SK-N-SH (cell line): ENCODE data around the gene BLOC1S1. TPM values are rescaled to one million over a fixed set of nuclear protein-coding genes. Genes with fewer than 3 reads are reported as not detected.

ENCODE experiments used
- CTCF ChIA-PET: fragments of 300-600, 350-600 bp; formaldehyde crosslinking; extraction: SDS; loops from one replicate; lab custom pipeline; 2021; lab: Yijun Ruan, JAX
- POLR2A ChIA-PET: fragments of 350-600 bp; sonication (Branson Sonifier 250); formaldehyde crosslinking; extraction: SDS; loops from one replicate; lab custom pipeline; 2020; ENCODE audit warnings: antibody characterized with exemption, inconsistent platforms; lab: Yijun Ruan, JAX
- DNase-seq: peaks from one replicate; pipeline ENCODE4 v3.0.0; 2012
- H2AFZ ChIP-seq: fragments of 200-600 bp; sonication (generic); 2 replicates; pipeline ENCODE4 v1.8.1; 2016; ENCODE audit warnings: antibody characterized with exemption, mild to moderate bottlenecking, low read depth
- H3F3A ChIP-seq: fragments of 200-600 bp; sonication (generic); replicated peaks from 2 replicates; pipeline ENCODE3; 2016; ENCODE audit warnings: antibody characterized with exemption, mild to moderate bottlenecking; ENCODE audit not compliant: insufficient read depth
- H3K27ac ChIP-seq, 2 experiments: fragments of 200-500 bp in 1 of 2; fragments of 200-600 bp in 1 of 2; sonication (Bioruptor generic) in 1 of 2; sonication (generic), shearing (Covaris generic) in 1 of 2; 2 replicates each; pipeline versions ENCODE4 v1.5.1 to v1.6.1; 2014 to 2016; ENCODE audit warnings: low read depth in 2 of 2, inconsistent platforms in 1 of 2, low read length in 1 of 2, mild to moderate bottlenecking in 1 of 2, mixed read lengths in 1 of 2
- H3K27me3 ChIP-seq: fragments of 200-600 bp; sonication (generic), shearing (Covaris generic); 2 replicates; pipeline ENCODE4 v1.6.1; 2016; ENCODE audit warnings: mixed run types; ENCODE audit not compliant: insufficient read depth
- H3K36me3 ChIP-seq, 2 experiments: fragments of 200-500 bp in 1 of 2; fragments of 200-600 bp in 1 of 2; sonication (Bioruptor generic) in 1 of 2; sonication (generic) in 1 of 2; replicated peaks in 1 of 2; 2 replicates each; pipeline versions ENCODE3 to v1.5.1; 2014 to 2016; ENCODE audit warnings: low read length in 1 of 2, mild to moderate bottlenecking in 1 of 2; ENCODE audit not compliant: insufficient read depth in 2 of 2, control insufficient read depth in 1 of 2
- H3K4me1 ChIP-seq, 2 experiments: fragments of 200-500 bp in 1 of 2; fragments of 200-600 bp in 1 of 2; sonication (Bioruptor generic) in 1 of 2; sonication (generic), shearing (Covaris generic) in 1 of 2; 2 replicates each; pipeline versions ENCODE4 v1.5.1 to v1.6.1; 2014 to 2016; ENCODE audit warnings: low read depth in 1 of 2, low read length in 1 of 2, mixed run types in 1 of 2; ENCODE audit not compliant: insufficient read depth in 2 of 2, control insufficient read depth in 1 of 2
- H3K4me2 ChIP-seq: fragments of 200-600 bp; sonication (generic), shearing (Covaris generic); 2 replicates; pipeline ENCODE4 v1.6.1; 2017; ENCODE audit warnings: mixed run types
- H3K4me3 ChIP-seq, 2 experiments: fragments of 200-500 bp in 1 of 2; fragments of 200-600 bp in 1 of 2; sonication (Bioruptor generic) in 1 of 2; sonication (generic), shearing (Covaris generic) in 1 of 2; 2 replicates each; pipeline versions ENCODE4 v1.5.1 to v1.8.1; 2014 to 2016; ENCODE audit warnings: low read depth in 2 of 2, inconsistent platforms in 1 of 2, low read length in 1 of 2, mild to moderate bottlenecking in 1 of 2, mixed read lengths in 1 of 2, moderate library complexity in 1 of 2
- H3K79me2 ChIP-seq: fragments of 200-600 bp; sonication (generic); 2 replicates; pipeline ENCODE4 v1.8.1; 2017; ENCODE audit warnings: mild to moderate bottlenecking; ENCODE audit not compliant: insufficient read depth
- H3K9ac ChIP-seq: fragments of 200-600 bp; sonication (generic); 2 replicates; pipeline ENCODE4 v1.6.1; 2017; ENCODE audit warnings: mixed run types
- H3K9me2 ChIP-seq: fragments of 200-600 bp; sonication (generic); 2 replicates; pipeline ENCODE4 v1.6.1; 2017; ENCODE audit warnings: mixed run types
- H3K9me3 ChIP-seq: fragments of 200-600 bp; sonication (generic); 2 replicates; pipeline ENCODE4 v1.6.1; 2017; ENCODE audit warnings: mixed run types, mild to moderate bottlenecking, moderate library complexity
- H4K20me1 ChIP-seq: fragments of 200-600 bp; sonication (generic); 2 replicates; pipeline ENCODE4 v1.6.1; 2017; ENCODE audit warnings: mild to moderate bottlenecking, mixed run types; ENCODE audit not compliant: insufficient read depth
- CHD2 ChIP-seq: fragments of 150-350 bp; IDR thresholded peaks from 2 replicates; pipeline ENCODE4 v1.6.1; 2018; ENCODE audit warnings: low read length; ENCODE audit not compliant: partially characterized antibody
- EP300 ChIP-seq, 2 experiments: IDR thresholded peaks; 2 replicates each; pipeline versions ENCODE4 v1.4.0 to v1.6.1; 2012; ENCODE audit warnings: borderline replicate concordance in 1 of 2, low read depth in 1 of 2, low read length in 1 of 2
- EZH2phosphoT487 ChIP-seq: fragments of 200-600 bp; sonication (generic); IDR thresholded peaks from 2 replicates; pipeline ENCODE4 v1.6.1; 2017; ENCODE audit warnings: low read depth, mixed run types, mild to moderate bottlenecking, antibody characterized with exemption, moderate library complexity, borderline replicate concordance
- FOSL2 ChIP-seq: IDR thresholded peaks from 2 replicates; pipeline ENCODE4 v1.4.0; 2012; ENCODE audit warnings: low read depth, mild to moderate bottlenecking, moderate library complexity, borderline replicate concordance
- FOXM1 ChIP-seq: IDR thresholded peaks from 2 replicates; pipeline ENCODE4 v1.4.0; 2012; ENCODE audit warnings: low read depth, mild to moderate bottlenecking
- GATA2 ChIP-seq: sonication (generic); formaldehyde crosslinking; IDR thresholded peaks from 2 replicates; pipeline ENCODE4 v1.5.0; 2020; ENCODE audit warnings: mild to moderate bottlenecking, missing genetic modification reagents
- MEF2A ChIP-seq: IDR thresholded peaks from 2 replicates; pipeline ENCODE4 v1.4.0; 2012; ENCODE audit warnings: low read depth, borderline replicate concordance
- POLR2AphosphoS5 ChIP-seq: IDR thresholded peaks from 2 replicates; pipeline ENCODE4 v1.6.1; 2012; ENCODE audit warnings: low read depth, low read length
- RCOR1 ChIP-seq: fragments of 150-350 bp; IDR thresholded peaks from 2 replicates; pipeline ENCODE4 v1.6.1; 2017; ENCODE audit warnings: antibody characterized with exemption, low read length
- SIN3A ChIP-seq: IDR thresholded peaks from 2 replicates; pipeline ENCODE4 v1.6.1; 2012; ENCODE audit warnings: low read depth, mild to moderate bottlenecking, low read length, moderate library complexity, borderline replicate concordance
- SMC3 ChIP-seq: IDR thresholded peaks from 2 replicates; pipeline ENCODE4 v1.6.1; 2012; ENCODE audit warnings: low read depth, low read length, improper control_type of control experiment
- TCF12 ChIP-seq: IDR thresholded peaks from 2 replicates; pipeline ENCODE4 v1.4.0; 2012
- TEAD4 ChIP-seq: IDR thresholded peaks from 2 replicates; pipeline ENCODE4 v1.4.0; 2012; ENCODE audit warnings: mild to moderate bottlenecking, borderline replicate concordance; ENCODE audit not compliant: insufficient read depth
- YY1 ChIP-seq: IDR thresholded peaks from 2 replicates; pipeline ENCODE4 v1.4.0; 2012; ENCODE audit warnings: low read depth, mild to moderate bottlenecking
- WGBS: methylation state at CpG from one replicate; pipeline ENCODE4 v1.1.6; 2017; ENCODE audit warnings: low lambda C conversion rate; 5-methylcytosine and 5-hydroxymethylcytosine counted together
- polyA plus RNA-seq, 3 experiments: library from polyadenylated mRNA; depleted of rRNA; stranded (reverse); fragments of >200 nt; gene quantifications; 2 replicates each; pipeline ENCODE4 v1.2.3, GENCODE V29; 2012
- TF ChIP-seq, protein P1 (sequence below): fragments of 200-600 bp; sonication (generic); IDR thresholded peaks from 2 replicates; pipeline ENCODE4 v1.6.1; 2017; ENCODE audit warnings: antibody characterized with exemption, mild to moderate bottlenecking, moderate library complexity
- TF ChIP-seq, protein P2 (sequence below): IDR thresholded peaks from 2 replicates; pipeline ENCODE4 v1.6.1; 2012; ENCODE audit warnings: mild to moderate bottlenecking, low read depth, low read length, moderate library complexity
- TF ChIP-seq, protein P3 (sequence below): IDR thresholded peaks from 2 replicates; pipeline ENCODE4 v1.4.0; 2012; ENCODE audit warnings: low read depth, borderline replicate concordance

BLOC1S1 gene
- polyA plus RNA-seq, 1 of the 3 experiments (the other 2 are of a cell fraction): 331 TPM

DNA sequence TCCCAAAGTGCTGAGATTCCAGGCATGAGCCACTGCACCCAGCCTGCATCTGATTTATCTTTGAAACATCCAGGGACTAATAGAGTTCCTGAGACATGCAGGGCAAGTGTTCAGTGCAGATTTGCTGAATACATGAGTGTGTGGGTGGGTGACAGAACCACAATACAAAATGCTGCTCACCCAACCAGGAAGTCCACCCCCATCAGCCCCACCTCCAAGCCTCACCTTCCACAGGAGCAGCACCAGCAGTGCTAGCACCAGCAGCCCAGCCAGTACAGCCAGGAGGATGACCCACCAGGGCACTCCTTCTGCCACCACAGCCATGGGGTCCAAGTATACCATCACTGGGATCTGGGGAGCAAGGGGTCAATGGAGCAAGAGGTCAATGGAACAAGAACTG, 28.1 kb upstream of the BLOC1S1 start:
- H3K9me2 ChIP-seq: no peaks in the 10 kb centered on the region
- H3K4me2 ChIP-seq: no peak overlapping the region
- H3K36me3 ChIP-seq: no peaks in the 10 kb centered on the region
- H4K20me1 ChIP-seq: no peaks in the 10 kb centered on the region
- H3K9ac ChIP-seq: no peak overlapping the region
- H3K9me3 ChIP-seq: no peaks in the 10 kb centered on the region
- H3K4me3 ChIP-seq: no peak overlapping the region
- H3K4me1 ChIP-seq: no peaks in the 10 kb centered on the region
- H3K79me2 ChIP-seq: no peaks in the 10 kb centered on the region
- no peak for TF ChIP-seq TEAD4
- TF ChIP-seq GATA2 (CRISPR knock-in tag): no peak
- TF ChIP-seq POLR2AphosphoS5: no peak
- TF ChIP-seq YY1: no peak
- TF ChIP-seq EP300 (IDR thresholded peaks at IDR 0.05; ENCODE audit: borderline replicate concordance in 1 of 2, low read depth in 1 of 2, low read length in 1 of 2): no peak
- TF ChIP-seq CHD2: no peak
- no peak for TF ChIP-seq SMC3
- TF ChIP-seq MEF2A: no peak
- no peak for TF ChIP-seq SIN3A
- ChIA-PET POLR2A (no interaction called here), CTCF (interaction anchor here (1.0 to 1.1 kb wide), 2 partner anchors 41 to 44 kb away, joined by 3 read pairs; no protein-coding TSS in a partner anchor)
- no peak overlapping the region for H3K27ac ChIP-seq
- no peak for DNase-seq
- no peaks in the 10 kb centered on the region for H3F3A ChIP-seq
- peaks cover 15% of the 10 kb centered on the region; the same call in 1 of the 2 replicates for H3K27me3 ChIP-seq
- no peak overlapping the region for H2AFZ ChIP-seq

DNA sequence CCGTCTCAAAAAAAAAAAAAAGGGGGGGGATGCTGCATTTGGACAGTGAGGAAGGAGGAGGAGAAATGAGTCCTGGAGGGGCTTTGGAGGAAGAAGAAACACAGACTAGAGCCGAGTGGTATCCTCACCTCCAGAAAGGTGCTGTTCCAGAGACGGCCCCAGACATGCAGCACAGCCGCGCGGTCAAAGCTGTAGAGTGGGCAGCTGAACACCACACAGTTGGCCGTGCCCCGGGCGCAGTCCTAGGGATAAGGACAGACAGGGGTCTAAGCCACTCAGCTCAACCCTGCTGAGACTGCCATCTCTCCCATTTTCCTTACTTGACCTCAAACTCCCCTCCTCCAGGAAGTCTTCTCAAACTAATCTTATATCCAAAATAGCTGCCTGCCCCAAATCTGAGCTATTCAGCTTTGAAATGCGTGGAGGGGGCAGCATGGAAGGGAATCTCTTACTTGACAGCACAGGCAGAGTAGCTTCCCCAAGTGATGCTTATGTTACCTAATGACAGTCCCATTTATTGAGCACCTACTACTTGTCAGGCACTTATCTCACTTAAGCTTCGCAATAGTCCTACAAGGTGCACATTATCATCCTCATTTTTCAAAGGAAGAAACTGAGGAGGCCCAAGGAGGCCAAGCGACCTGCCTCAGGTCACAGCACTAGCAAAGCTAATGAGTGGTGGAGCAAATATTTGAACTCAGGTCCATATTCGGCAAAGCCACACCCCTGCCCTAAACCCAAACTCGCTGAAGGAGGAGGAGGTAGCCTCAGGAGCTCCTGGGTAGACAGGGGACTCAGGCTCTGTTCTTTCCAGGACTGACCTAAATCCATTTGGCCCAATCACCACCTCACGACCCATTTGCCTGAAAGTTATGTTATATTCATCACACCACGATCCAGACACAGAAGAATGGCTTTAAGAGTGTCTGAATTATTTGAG, 26.9 kb upstream of the BLOC1S1 start:
- H3K9me3 ChIP-seq: no peaks in the 10 kb centered on the region
- 62% methylated on average over 16 of the region's 16 CpGs for WGBS
- no peaks in the 10 kb centered on the region for H4K20me1 ChIP-seq
- H3K27ac ChIP-seq: no peak overlapping the region
- H3K36me3 ChIP-seq: no peaks in the 10 kb centered on the region
- ChIA-PET POLR2A (interaction anchor here (0.5 kb wide), 1 partner anchor 1501 kb away, joined by 4 read pairs; no protein-coding TSS in a partner anchor), CTCF (interaction anchor here (0.7 to 1.2 kb wide), 4 partner anchors 10 to 45 kb away, joined by 3 to 5 read pairs (median 3); no protein-coding TSS in a partner anchor)
- no peak for DNase-seq
- TF ChIP-seq SMC3 (no peak), FOSL2 (no peak), YY1 (no peak), EZH2phosphoT487 (no peak), FOXM1 (no peak), TCF12 (no peak), RCOR1 (no peak)
- TF ChIP-seq, protein P1, sequence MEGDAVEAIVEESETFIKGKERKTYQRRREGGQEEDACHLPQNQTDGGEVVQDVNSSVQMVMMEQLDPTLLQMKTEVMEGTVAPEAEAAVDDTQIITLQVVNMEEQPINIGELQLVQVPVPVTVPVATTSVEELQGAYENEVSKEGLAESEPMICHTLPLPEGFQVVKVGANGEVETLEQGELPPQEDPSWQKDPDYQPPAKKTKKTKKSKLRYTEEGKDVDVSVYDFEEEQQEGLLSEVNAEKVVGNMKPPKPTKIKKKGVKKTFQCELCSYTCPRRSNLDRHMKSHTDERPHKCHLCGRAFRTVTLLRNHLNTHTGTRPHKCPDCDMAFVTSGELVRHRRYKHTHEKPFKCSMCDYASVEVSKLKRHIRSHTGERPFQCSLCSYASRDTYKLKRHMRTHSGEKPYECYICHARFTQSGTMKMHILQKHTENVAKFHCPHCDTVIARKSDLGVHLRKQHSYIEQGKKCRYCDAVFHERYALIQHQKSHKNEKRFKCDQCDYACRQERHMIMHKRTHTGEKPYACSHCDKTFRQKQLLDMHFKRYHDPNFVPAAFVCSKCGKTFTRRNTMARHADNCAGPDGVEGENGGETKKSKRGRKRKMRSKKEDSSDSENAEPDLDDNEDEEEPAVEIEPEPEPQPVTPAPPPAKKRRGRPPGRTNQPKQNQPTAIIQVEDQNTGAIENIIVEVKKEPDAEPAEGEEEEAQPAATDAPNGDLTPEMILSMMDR: no peak
- TF ChIP-seq, protein P2, sequence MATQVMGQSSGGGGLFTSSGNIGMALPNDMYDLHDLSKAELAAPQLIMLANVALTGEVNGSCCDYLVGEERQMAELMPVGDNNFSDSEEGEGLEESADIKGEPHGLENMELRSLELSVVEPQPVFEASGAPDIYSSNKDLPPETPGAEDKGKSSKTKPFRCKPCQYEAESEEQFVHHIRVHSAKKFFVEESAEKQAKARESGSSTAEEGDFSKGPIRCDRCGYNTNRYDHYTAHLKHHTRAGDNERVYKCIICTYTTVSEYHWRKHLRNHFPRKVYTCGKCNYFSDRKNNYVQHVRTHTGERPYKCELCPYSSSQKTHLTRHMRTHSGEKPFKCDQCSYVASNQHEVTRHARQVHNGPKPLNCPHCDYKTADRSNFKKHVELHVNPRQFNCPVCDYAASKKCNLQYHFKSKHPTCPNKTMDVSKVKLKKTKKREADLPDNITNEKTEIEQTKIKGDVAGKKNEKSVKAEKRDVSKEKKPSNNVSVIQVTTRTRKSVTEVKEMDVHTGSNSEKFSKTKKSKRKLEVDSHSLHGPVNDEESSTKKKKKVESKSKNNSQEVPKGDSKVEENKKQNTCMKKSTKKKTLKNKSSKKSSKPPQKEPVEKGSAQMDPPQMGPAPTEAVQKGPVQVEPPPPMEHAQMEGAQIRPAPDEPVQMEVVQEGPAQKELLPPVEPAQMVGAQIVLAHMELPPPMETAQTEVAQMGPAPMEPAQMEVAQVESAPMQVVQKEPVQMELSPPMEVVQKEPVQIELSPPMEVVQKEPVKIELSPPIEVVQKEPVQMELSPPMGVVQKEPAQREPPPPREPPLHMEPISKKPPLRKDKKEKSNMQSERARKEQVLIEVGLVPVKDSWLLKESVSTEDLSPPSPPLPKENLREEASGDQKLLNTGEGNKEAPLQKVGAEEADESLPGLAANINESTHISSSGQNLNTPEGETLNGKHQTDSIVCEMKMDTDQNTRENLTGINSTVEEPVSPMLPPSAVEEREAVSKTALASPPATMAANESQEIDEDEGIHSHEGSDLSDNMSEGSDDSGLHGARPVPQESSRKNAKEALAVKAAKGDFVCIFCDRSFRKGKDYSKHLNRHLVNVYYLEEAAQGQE: no peak
- TF ChIP-seq, protein P3, sequence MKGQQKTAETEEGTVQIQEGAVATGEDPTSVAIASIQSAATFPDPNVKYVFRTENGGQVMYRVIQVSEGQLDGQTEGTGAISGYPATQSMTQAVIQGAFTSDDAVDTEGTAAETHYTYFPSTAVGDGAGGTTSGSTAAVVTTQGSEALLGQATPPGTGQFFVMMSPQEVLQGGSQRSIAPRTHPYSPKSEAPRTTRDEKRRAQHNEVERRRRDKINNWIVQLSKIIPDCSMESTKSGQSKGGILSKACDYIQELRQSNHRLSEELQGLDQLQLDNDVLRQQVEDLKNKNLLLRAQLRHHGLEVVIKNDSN: no peak
- H3K9me2 ChIP-seq: no peaks in the 10 kb centered on the region
- no peaks in the 10 kb centered on the region for H3K4me1 ChIP-seq
- no peaks in the 10 kb centered on the region for H3F3A ChIP-seq
- H3K4me2 ChIP-seq: no peak overlapping the region
- H3K27me3 ChIP-seq: peaks cover 11% of the 10 kb centered on the region; the same call in 1 of the 2 replicates
- no peak overlapping the region for H3K9ac ChIP-seq
- H2AFZ ChIP-seq: no peak overlapping the region
- H3K79me2 ChIP-seq: no peaks in the 10 kb centered on the region
- no peak overlapping the region for H3K4me3 ChIP-seq
